H1 (cell line): Measurements from ENCODE around the gene LTBP4. TPM values are rescaled to one million over a fixed set of nuclear protein-coding genes. Genes with fewer than 3 reads are reported as not detected.

Experiments used
- CTCF ChIA-PET: fragments of 300-600 bp; sonication (Branson Sonifier 250); formaldehyde crosslinking; loops from one replicate; lab custom pipeline; 2021; ENCODE audit not compliant: partially characterized antibody; lab: Charles Lee
- POLR2A ChIA-PET: fragments of 300-600 bp; sonication (Branson Sonifier 250); formaldehyde crosslinking; loops from one replicate; lab custom pipeline; 2021; ENCODE audit warnings: inconsistent platforms; ENCODE audit not compliant: partially characterized antibody; lab: Charles Lee
- DNase-seq, 2 experiments: peaks; one replicate each; pipeline versions ENCODE4 v3.0.0 to v3.0.0-alpha.2; 2010 to 2022; ENCODE audit warnings: low spot score in 2 of 2, low read depth in 1 of 2, mixed read lengths in 1 of 2
- FAIRE-seq: peaks from 2 replicates; lab custom pipeline; 2011; peaks lifted over from hg19 to GRCh38; lab: Jason Lieb, UNC
- H2AFZ ChIP-seq: 2 replicates; pipeline ENCODE4 v1.8.1; 2012; ENCODE audit warnings: low read length, inconsistent platforms
- H2AK5ac ChIP-seq: 2 replicates; pipeline ENCODE4 v1.6.1; 2013; ENCODE audit warnings: low read depth, low read length
- H2BK120ac ChIP-seq: replicated peaks from 2 replicates; pipeline ENCODE3; 2013; ENCODE audit warnings: low read depth, low read length, inconsistent platforms
- H2BK12ac ChIP-seq: 2 replicates; pipeline ENCODE4 v1.6.1; 2013; ENCODE audit warnings: low read depth, low read length
- H2BK15ac ChIP-seq: 2 replicates; pipeline ENCODE4 v1.6.1; 2013; ENCODE audit warnings: low read length
- H2BK20ac ChIP-seq: 2 replicates; pipeline ENCODE4 v1.6.1; 2013; ENCODE audit warnings: low read length
- H2BK5ac ChIP-seq: 2 replicates; pipeline ENCODE4 v1.6.1; 2013; ENCODE audit warnings: low read depth, low read length
- H3K14ac ChIP-seq: 2 replicates; pipeline ENCODE4 v1.6.1; 2013; ENCODE audit warnings: inconsistent platforms; ENCODE audit not compliant: insufficient read length
- H3K18ac ChIP-seq: 2 replicates; pipeline ENCODE4 v1.6.1; 2013; ENCODE audit warnings: low read length; ENCODE audit errors: extremely low read depth
- H3K23ac ChIP-seq: 2 replicates; pipeline ENCODE4 v1.6.1; 2013; ENCODE audit warnings: inconsistent platforms; ENCODE audit not compliant: insufficient read length
- H3K23me2 ChIP-seq: 2 replicates; pipeline ENCODE4 v1.6.1; 2013; ENCODE audit warnings: low read depth, low read length
- H3K27ac ChIP-seq: 2 replicates; pipeline ENCODE4 v1.6.1; 2011; ENCODE audit warnings: low read depth, low read length, inconsistent platforms
- H3K27me3 ChIP-seq, 4 experiments: replicated peaks in 1 of 4; 1 replicate in 1 of 4; 2 replicates in 3 of 4; pipeline versions ENCODE4 v1.6.1 to v1.8.1; 2011 to 2013; ENCODE audit warnings: low read length in 3 of 4, mild to moderate bottlenecking in 3 of 4, inconsistent platforms in 2 of 4, mixed read lengths in 2 of 4, moderate library complexity in 1 of 4; ENCODE audit not compliant: control insufficient read depth in 3 of 4, insufficient read depth in 3 of 4; ENCODE audit errors: extremely low read depth in 1 of 4
- H3K36me3 ChIP-seq, 4 experiments: 2 replicates each; pipeline versions ENCODE4 v1.6.1 to v1.8.1; 2011 to 2013; ENCODE audit warnings: mild to moderate bottlenecking in 4 of 4, low read length in 3 of 4, moderate library complexity in 2 of 4, control low read depth in 1 of 4, inconsistent platforms in 1 of 4; ENCODE audit not compliant: insufficient read depth in 4 of 4, control insufficient read depth in 2 of 4
- H3K4ac ChIP-seq: replicated peaks from 2 replicates; pipeline ENCODE3; 2013; ENCODE audit warnings: low read length, low read depth, mixed read lengths, inconsistent platforms; ENCODE audit not compliant: insufficient read length
- H3K4me1 ChIP-seq, 4 experiments: replicated peaks in 1 of 4; 1 replicate in 1 of 4; 2 replicates in 3 of 4; pipeline versions ENCODE4 v1.6.1 to v1.8.1; 2011 to 2013; ENCODE audit warnings: low read length in 3 of 4, inconsistent platforms in 2 of 4, mixed read lengths in 1 of 4; ENCODE audit not compliant: insufficient read depth in 4 of 4, control insufficient read depth in 3 of 4
- H3K4me2 ChIP-seq, 2 experiments: 2 replicates each; pipeline versions ENCODE4 v1.6.1 to v1.8.1; 2011 to 2013; ENCODE audit warnings: low read depth in 2 of 2, low read length in 2 of 2, control low read depth in 1 of 2, inconsistent platforms in 1 of 2, mild to moderate bottlenecking in 1 of 2; ENCODE audit not compliant: insufficient read depth in 1 of 2
- H3K4me3 ChIP-seq, 4 experiments: fragments of 200-600, 300-600 bp in 1 of 4; sonication (generic), shearing (Covaris generic), sonication (Bioruptor Twin) in 1 of 4; 2 replicates each; pipeline versions ENCODE4 v1.5.1 to v1.8.1; 2011 to 2016; ENCODE audit warnings: low read length in 4 of 4, low read depth in 3 of 4, control low read depth in 2 of 4, inconsistent platforms in 2 of 4, mild to moderate bottlenecking in 2 of 4, mixed read lengths in 1 of 4, moderate library complexity in 1 of 4; ENCODE audit not compliant: insufficient read depth in 2 of 4; ENCODE audit errors: extremely low read depth in 1 of 4
- H3K56ac ChIP-seq: replicated peaks from 2 replicates; pipeline ENCODE3; 2013; ENCODE audit warnings: low read depth, mild to moderate bottlenecking, mixed read lengths, low read length, inconsistent platforms; ENCODE audit not compliant: insufficient read length
- H3K79me1 ChIP-seq: 2 replicates; pipeline ENCODE4 v1.6.1; 2013; ENCODE audit warnings: low read depth, low read length, control low read depth
- H3K79me2 ChIP-seq, 2 experiments: 2 replicates each; pipeline versions ENCODE4 v1.6.1 to v1.8.1; 2012 to 2013; ENCODE audit warnings: low read length in 2 of 2, mild to moderate bottlenecking in 2 of 2, inconsistent platforms in 1 of 2; ENCODE audit not compliant: insufficient read depth in 2 of 2, control insufficient read depth in 1 of 2
- H3K9ac ChIP-seq, 4 experiments: replicated peaks in 1 of 4; 1 replicate in 1 of 4; 2 replicates in 3 of 4; pipeline versions ENCODE4 v1.6.1 to v1.8.1; 2011 to 2013; ENCODE audit warnings: low read depth in 3 of 4, low read length in 3 of 4, control low read depth in 2 of 4, mild to moderate bottlenecking in 2 of 4, moderate library complexity in 2 of 4, inconsistent platforms in 1 of 4; ENCODE audit errors: extremely low read depth in 1 of 4
- H3K9me3 ChIP-seq, 2 experiments: 2 replicates each; pipeline versions ENCODE4 v1.6.1 to v1.8.1; 2012 to 2013; ENCODE audit warnings: mild to moderate bottlenecking in 2 of 2, moderate library complexity in 2 of 2, control low read depth in 1 of 2, inconsistent platforms in 1 of 2, low read depth in 1 of 2, low read length in 1 of 2, mixed read lengths in 1 of 2; ENCODE audit not compliant: insufficient read depth in 2 of 2
- H4K20me1 ChIP-seq, 2 experiments: replicated peaks in 1 of 2; 2 replicates each; pipeline versions ENCODE3 to v1.8.1; 2011 to 2013; ENCODE audit warnings: inconsistent platforms in 2 of 2, low read length in 2 of 2, mild to moderate bottlenecking in 1 of 2; ENCODE audit not compliant: insufficient read depth in 2 of 2, control insufficient read depth in 1 of 2
- H4K5ac ChIP-seq: 2 replicates; pipeline ENCODE4 v1.6.1; 2013; ENCODE audit warnings: low read length, low read depth, mixed read lengths, inconsistent platforms; ENCODE audit not compliant: insufficient read length
- H4K8ac ChIP-seq: 2 replicates; pipeline ENCODE4 v1.8.0; 2013; ENCODE audit warnings: mild to moderate bottlenecking, moderate library complexity, low read length, inconsistent platforms; ENCODE audit not compliant: insufficient read depth; ENCODE audit errors: extremely low read depth
- H4K91ac ChIP-seq: replicated peaks from 2 replicates; pipeline ENCODE3; 2013; ENCODE audit warnings: low read length, mixed read lengths, inconsistent platforms; ENCODE audit not compliant: insufficient read length
- EZH2 ChIP-seq: fragments of 200-600 bp; sonication (generic); IDR thresholded peaks from 2 replicates; pipeline ENCODE4 v1.7.1; 2012; ENCODE audit warnings: low read depth, mild to moderate bottlenecking, moderate library complexity, low read length, inconsistent platforms; ENCODE audit not compliant: severe bottlenecking
- HDAC2 ChIP-seq, 2 experiments: fragments of 300-600 bp in 1 of 2; sonication (generic) in 1 of 2; IDR thresholded peaks; 2 replicates each; pipeline ENCODE4 v1.6.1; 2011 to 2012; ENCODE audit warnings: low read depth in 2 of 2, low read length in 2 of 2, mild to moderate bottlenecking in 2 of 2, moderate library complexity in 2 of 2, borderline replicate concordance in 1 of 2, inconsistent platforms in 1 of 2
- WGBS, 2 experiments: shearing (Covaris generic) in 1 of 2; methylation state at CpG; one replicate each; pipeline versions ENCODE4 v1.1.6 to v1.1.7; 2013 to 2015; ENCODE audit warnings: low lambda C conversion rate in 2 of 2, mixed read lengths in 2 of 2, inconsistent platforms in 1 of 2, low coverage in 1 of 2, missing lambda C conversion rate in 1 of 2; ENCODE audit not compliant: insufficient replicate concordance in 2 of 2, insufficient coverage in 1 of 2, insufficient read length in 1 of 2; ENCODE audit errors: extremely low coverage in 1 of 2, missing lambda C conversion rate in 1 of 2; 5-methylcytosine and 5-hydroxymethylcytosine counted together
- polyA plus RNA-seq, 7 experiments: library from polyadenylated mRNA; depleted of rRNA in 3 of 7; stranded (reverse) in 5 of 7; unstranded in 2 of 7; fragments of >200 nt in 5 of 7; fragments of 200-250 nt in 2 of 7; gene quantifications; 1 replicate in 5 of 7; 2 replicates in 1 of 7; 4 replicates in 1 of 7; pipeline versions ENCODE4 v1.2.1 to v1.2.3, GENCODE V29; 2011 to 2013; ENCODE audit warnings: missing spikeins in 2 of 7, mixed read lengths in 2 of 7
- total RNA-seq: library from RNA; stranded (reverse); fragmentation: NEBNext Ultra II Directional; extraction: Animal tissue kit (Norgen Biotek cat#: 25700); gene quantifications from 2 replicates; pipeline ENCODE4 v1.2.1, GENCODE V29; 2021

Gene LTBP4
- total and polyA plus RNA-seq, 2 of the 8 experiments (the other 6 are each of a cell fraction or from before 2014, with no cell fraction given) = 54.5 to 77.1 TPM

DNA sequence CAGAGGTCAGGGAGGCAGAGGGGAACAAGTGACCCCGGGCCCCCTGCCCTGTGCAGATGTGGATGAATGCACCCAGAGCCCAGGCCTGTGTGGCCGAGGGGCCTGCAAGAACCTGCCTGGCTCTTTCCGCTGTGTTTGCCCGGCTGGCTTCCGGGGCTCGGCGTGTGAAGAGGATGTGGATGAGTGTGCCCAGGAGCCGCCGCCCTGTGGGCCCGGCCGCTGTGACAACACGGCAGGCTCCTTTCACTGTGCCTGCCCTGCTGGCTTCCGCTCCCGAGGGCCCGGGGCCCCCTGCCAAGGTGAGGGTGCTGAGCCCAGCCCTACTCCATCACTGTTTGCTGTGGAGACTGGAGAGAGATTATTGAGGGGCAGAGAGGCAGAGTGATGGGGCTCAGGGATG, 9.9 kb downstream of the LTBP4 start:
- Histone ChIP-seq H3K4me2 (peak overlapping the region in 1 of 2 experiments; percentile 66; a peak in 1 of 4 replicates), H3K27me3 (peaks cover 2 to 54% (median 49%) of the 10 kb centered on the region in 4 experiments)
- TF ChIP-seq EZH2 (no peak), HDAC2 (IDR thresholded peaks at IDR 0.05; ENCODE audit: borderline replicate concordance in 1 of 2, low read depth in 2 of 2, low read length in 2 of 2) (no peak)

More for the DNA sequence above, 9.9 kb downstream of the LTBP4 start:
- peaks cover 6 to 7% of the 10 kb centered on the region in 2 experiments for H4K20me1 ChIP-seq
- no peak overlapping the region for H3K14ac ChIP-seq
- H2BK15ac ChIP-seq = no peak overlapping the region
- no peak overlapping the region for H3K27ac ChIP-seq
- H3K4me3 ChIP-seq = no peak overlapping the region
- DNase-seq = no peak
- peaks cover 3 to 13% (median 10%) of the 10 kb centered on the region in 4 experiments; a peak in 6 of 7 replicates for H3K4me1 ChIP-seq
- H2BK5ac ChIP-seq = no peak overlapping the region
- H3K4ac ChIP-seq = no peak overlapping the region
- no peak overlapping the region for H4K5ac ChIP-seq
- no peak overlapping the region for H3K56ac ChIP-seq
- no peak overlapping the region for H4K8ac ChIP-seq
- H3K23me2 ChIP-seq = peaks cover 25% of the 10 kb centered on the region
- H2AK5ac ChIP-seq = 0 out of 2 replicates have a peak overlapping the region, but pooled peaks have one; percentile 70
- H3K79me1 ChIP-seq = no peaks in the 10 kb centered on the region
- no peaks in the 10 kb centered on the region for H3K79me2 ChIP-seq
- no peak overlapping the region for H3K9ac ChIP-seq
- H4K91ac ChIP-seq = no peak overlapping the region
- H2AFZ ChIP-seq = no peak overlapping the region
- no peak overlapping the region for H3K23ac ChIP-seq
- ChIA-PET POLR2A (interaction anchor here (1.2 to 1.3 kb wide), 2 partner anchors 16 to 190 kb away, joined by 3 read pairs; no protein-coding TSS in a partner anchor), CTCF (interaction anchor here (0.8 to 2.6 kb wide), 5 partner anchors 9 to 101 kb away, joined by 3 to 14 read pairs (median 4); partner anchors contain the start of gene LTBP4)
- no peak overlapping the region for H3K18ac ChIP-seq
- no peak overlapping the region for H2BK20ac ChIP-seq
- WGBS, 2 experiments = 89% methylated on average over 15 of the region's 15 CpGs; no CpG with 5 or more reads in 1 of the 2 experiments
- no peaks in the 10 kb centered on the region for H3K9me3 ChIP-seq
- no peak overlapping the region for H2BK12ac ChIP-seq
- peaks cover 0 to 3% (median 0%) of the 10 kb centered on the region in 4 experiments; a peak in 2 of 8 replicates for H3K36me3 ChIP-seq
- no peak overlapping the region for H2BK120ac ChIP-seq
- no peak for FAIRE-seq
